Mucosa of descending colon (tissue), 3 donors: ENCODE data around the gene HLA-DMB. TPM values are rescaled to one million over a fixed set of nuclear protein-coding genes. Genes with fewer than 3 reads are reported as not detected.
A peak's percentile ranks its signal among the peaks of the same experiment; 100 is the strongest.

Source experiments
- ATAC-seq: fragments of 200-7000 bp; cut with Tn5 transposase; one replicate; pipeline ENCODE4 v1.9.1; 2020; ENCODE audit warnings: mild to moderate bottlenecking, moderate library complexity
- DNase-seq, 3 donors: peaks; one replicate each; pipeline ENCODE4 v3.0.0-alpha.2; 2020
- H3K36me3 ChIP-seq: fragments of 200-600 bp; one replicate; pipeline ENCODE4 v1.8.0; 2021; ENCODE audit warnings: low read depth, mild to moderate bottlenecking
- H3K4me1 ChIP-seq: fragments of 200-600 bp; one replicate; pipeline ENCODE4 v1.8.0; 2021; ENCODE audit warnings: low read depth, mild to moderate bottlenecking
- H3K4me3 ChIP-seq: fragments of 200-600 bp; one replicate; pipeline ENCODE4 v1.8.0; 2021; ENCODE audit warnings: mild to moderate bottlenecking
- H3K9me3 ChIP-seq: fragments of 200-600 bp; one replicate; pipeline ENCODE4 v1.8.0; 2021; ENCODE audit warnings: mild to moderate bottlenecking
- CTCF ChIP-seq: fragments of 200-600 bp; IDR thresholded peaks from one replicate; pipeline ENCODE4 v1.8.0; 2022; ENCODE audit warnings: antibody characterized with exemption, mild to moderate bottlenecking
- intact Hi-C, 2 donors: fragments of 100-400 bp; cut with DNase I in 1 of 2; cut with micrococcal nuclease in 1 of 2; formaldehyde crosslinking; loops; one replicate each; pipeline versions ENCODE4 v1.11.0 to v1.11.1; 2022; cut with DNase I, micrococcal nuclease
- total RNA-seq, 3 donors: library from RNA; stranded (reverse); fragmentation: NEBNext Ultra II Directional in 2 of 3; extraction: Animal tissue kit (Norgen Biotek cat#: 25700) in 2 of 3; gene quantifications; one replicate each; pipeline versions ENCODE4 v1.2.1 to v1.2.4, GENCODE V29; 2021 to 2023
- donor health status: DM: no; HTN: no; CAD: no; lungs with moderate emphysema.
- donor health status: DM: no; HTN: no; CAD: no.
- donor health status: DM: no; HTN: yes; CAD: no.

The HLA-DMB gene
- total RNA-seq, 3 donors from 2014 or later: 10.8 to 27.1 (median 22.8) TPM

- DNase-seq (no peak), ATAC-seq (no peak)
- H3K4me1 ChIP-seq: no peaks in the 10 kb centered on the region
- no peaks in the 10 kb centered on the region for H3K36me3 ChIP-seq
- no peak for TF ChIP-seq CTCF
- H3K4me3 ChIP-seq: no peak overlapping the region
- intact Hi-C loops: loop anchor here in 1 of 2 donors (10.0 kb wide), 2 partner anchors 58 to 98 kb away; partner anchors contain the start of gene HLA-DMB
- H3K9me3 ChIP-seq: no peaks in the 10 kb centered on the region
Observed at GRCh38 chr6:32886681-32887383, 54.0 kb downstream of the HLA-DMB start.

GRCh38 chr6:32885698-32886286 lies 55.0 kb downstream of the HLA-DMB start:
- Histone ChIP-seq H3K36me3 (no peaks in the 10 kb centered on the region), H3K4me3 (no peak overlapping the region), H3K9me3 (no peaks in the 10 kb centered on the region), H3K4me1 (no peaks in the 10 kb centered on the region)
- ATAC-seq: peak; percentile 71
- DNase-seq: no peak
- TF ChIP-seq CTCF: peak; percentile 10
- intact Hi-C loops: loop anchor here in 1 of 2 donors (10.0 kb wide), 2 partner anchors 59 to 99 kb away; partner anchors contain the start of gene HLA-DMB

Other genes with a start within 250 kb of the HLA-DMB start
- gene HLA-DQA2, start 199.6 kb downstream of the HLA-DMB start, total RNA-seq: 1 to 10 TPM in 1 of 3 donors, not detected in 2; 1.6 TPM
- gene HLA-DQB2, start 177.5 kb downstream of the HLA-DMB start, total RNA-seq: 1 to 10 TPM in 1 of 3 donors, not detected in 2; 1.1 TPM
- gene HLA-DOB, start 124.0 kb downstream of the HLA-DMB start, total RNA-seq: under 1 TPM in 2 of 3 donors, not detected in 1; 0.38 to 0.87 TPM
- gene TAP2, start 102.3 kb downstream of the HLA-DMB start, total RNA-seq: 100 to 1,000 TPM in 1 of 3 donors, 10 to 100 TPM in 2; 47.4 to 179 (median 52.7) TPM
- gene PSMB8, start 97.0 kb downstream of the HLA-DMB start, total RNA-seq: 100 to 1,000 TPM in 2 of 3 donors, 10 to 100 TPM in 1; 94.7 to 199 (median 117) TPM
- gene TAP1, start 87.3 kb downstream of the HLA-DMB start, total RNA-seq: 100 to 1,000 TPM in 1 of 3 donors, 10 to 100 TPM in 2; 69.5 to 131 (median 91.3) TPM
- 100 to 1,000 TPM in 1 of 3 donors, 10 to 100 TPM in 2; 37.4 to 108 (median 39.0) TPM for gene PSMB9, start 86.8 kb downstream of the HLA-DMB start, total RNA-seq
- gene HLA-DMA, start 12.1 kb upstream of the HLA-DMB start, total RNA-seq: 10 to 100 TPM; 12.4 to 48.5 (median 27.7) TPM
- gene BRD2, start 27.6 kb upstream of the HLA-DMB start, total RNA-seq: 100 to 1,000 TPM; 133 to 195 (median 168) TPM
- 1 to 10 TPM; 1.8 to 4.0 (median 3.2) TPM for gene HLA-DOA, start 68.6 kb upstream of the HLA-DMB start, total RNA-seq
- 10 to 100 TPM; 46.6 to 62.0 (median 49.9) TPM for gene HLA-DPA1, start 132.6 kb upstream of the HLA-DMB start, total RNA-seq
- 10 to 100 TPM; 31.2 to 55.0 (median 51.2) TPM for gene HLA-DPB1, start 135.0 kb upstream of the HLA-DMB start, total RNA-seq